ENCODE results near the gene RGSL1.

Gene RGSL1

GRCh38 chr1:182493063-182493462, 43.1 kb downstream of the RGSL1 start:
- H3K4me2 ChIP-seq (ENCODE audit: low read length) = no peak overlapping the region
- H4K8ac ChIP-seq (ENCODE audit: low read depth, low read length) = no peak overlapping the region
- H2BK5ac ChIP-seq (ENCODE audit: low read length) = no peak overlapping the region
- H2BK120ac ChIP-seq (ENCODE audit: low read depth, low read length) = no peak overlapping the region
- DNase-seq = no peak
- no peak overlapping the region for H2AK5ac ChIP-seq (ENCODE audit: low read length)
- WGBS (ENCODE audit: extremely low coverage, insufficient coverage, low lambda C conversion rate) = no CpG with 5 or more reads among the region's 2 CpGs
- H3K9ac ChIP-seq (ENCODE audit: low read length) = no peak overlapping the region
- no peaks in the 10 kb centered on the region for H3K4me1 ChIP-seq (ENCODE audit: control insufficient read depth, low read depth, low read length)
- H3K23ac ChIP-seq (ENCODE audit: low read length) = no peak overlapping the region
- no peaks in the 10 kb centered on the region for H3K79me2 ChIP-seq (ENCODE audit: control insufficient read depth, insufficient read depth, low read length)
- no peak overlapping the region for H3K4ac ChIP-seq (ENCODE audit: low read depth, low read length)
- H3K27me3 ChIP-seq (ENCODE audit: insufficient read depth, low read length, poor library complexity) = no peaks in the 10 kb centered on the region
- no peak overlapping the region for H3K27ac ChIP-seq (ENCODE audit: low read depth, low read length)
- H3K79me1 ChIP-seq (ENCODE audit: low read length) = no peaks in the 10 kb centered on the region
- H2BK15ac ChIP-seq (replicated peaks; ENCODE audit: low read depth) = no peak overlapping the region
- no peak overlapping the region for H3K56ac ChIP-seq (ENCODE audit: low read length)
- no peak overlapping the region for H3K4me3 ChIP-seq (ENCODE audit: low read length)
- H4K5ac ChIP-seq (ENCODE audit: low read length) = no peak overlapping the region
- no peak overlapping the region for H3K18ac ChIP-seq (ENCODE audit: low read length)
- no peaks in the 10 kb centered on the region for H3K36me3 ChIP-seq (ENCODE audit: control insufficient read depth, insufficient read depth, low read length)

- no peak overlapping the region for H3K4me2 ChIP-seq (ENCODE audit: low read length)
- H3K56ac ChIP-seq (ENCODE audit: low read length) = no peak overlapping the region
- H4K8ac ChIP-seq (ENCODE audit: low read depth, low read length) = no peak overlapping the region
- H2BK5ac ChIP-seq (ENCODE audit: low read length) = no peak overlapping the region
- no peak overlapping the region for H3K4ac ChIP-seq (ENCODE audit: low read depth, low read length)
- DNase-seq = no peak
- no peak overlapping the region for H3K18ac ChIP-seq (ENCODE audit: low read length)
- no peaks in the 10 kb centered on the region for H3K79me2 ChIP-seq (ENCODE audit: control insufficient read depth, insufficient read depth, low read length)
- no peak overlapping the region for H2AK5ac ChIP-seq (ENCODE audit: low read length)
- no peak overlapping the region for H3K23ac ChIP-seq (ENCODE audit: low read length)
- H3K9ac ChIP-seq (ENCODE audit: low read length) = no peak overlapping the region
- no peaks in the 10 kb centered on the region for H3K27me3 ChIP-seq (ENCODE audit: insufficient read depth, low read length, poor library complexity)
- H3K4me1 ChIP-seq (ENCODE audit: control insufficient read depth, low read depth, low read length) = no peaks in the 10 kb centered on the region
- H3K27ac ChIP-seq (ENCODE audit: low read depth, low read length) = no peak overlapping the region
- H3K36me3 ChIP-seq (ENCODE audit: control insufficient read depth, insufficient read depth, low read length) = no peaks in the 10 kb centered on the region
- no peak overlapping the region for H3K4me3 ChIP-seq (ENCODE audit: low read length)
- H2BK15ac ChIP-seq (replicated peaks; ENCODE audit: low read depth) = no peak overlapping the region
- H4K5ac ChIP-seq (ENCODE audit: low read length) = no peak overlapping the region
- H2BK120ac ChIP-seq (ENCODE audit: low read depth, low read length) = no peak overlapping the region
- no peaks in the 10 kb centered on the region for H3K79me1 ChIP-seq (ENCODE audit: low read length)
Observed at GRCh38 chr1:182495002-182495401, 45.1 kb downstream of the RGSL1 start.

GRCh38 chr1:182495693-182496092, 45.7 kb downstream of the RGSL1 start:
- H3K4ac ChIP-seq (ENCODE audit: low read depth, low read length) = no peak overlapping the region
- no peak overlapping the region for H3K56ac ChIP-seq (ENCODE audit: low read length)
- no peak overlapping the region for H3K4me2 ChIP-seq (ENCODE audit: low read length)
- H2BK5ac ChIP-seq (ENCODE audit: low read length) = no peak overlapping the region
- H3K23ac ChIP-seq (ENCODE audit: low read length) = no peak overlapping the region
- no peaks in the 10 kb centered on the region for H3K4me1 ChIP-seq (ENCODE audit: control insufficient read depth, low read depth, low read length)
- H3K79me1 ChIP-seq (ENCODE audit: low read length) = no peaks in the 10 kb centered on the region
- H3K4me3 ChIP-seq (ENCODE audit: low read length) = no peak overlapping the region
- DNase-seq = no peak
- no peak overlapping the region for H4K8ac ChIP-seq (ENCODE audit: low read depth, low read length)
- no peak overlapping the region for H2AK5ac ChIP-seq (ENCODE audit: low read length)
- H3K9ac ChIP-seq (ENCODE audit: low read length) = no peak overlapping the region
- H3K79me2 ChIP-seq (ENCODE audit: control insufficient read depth, insufficient read depth, low read length) = no peaks in the 10 kb centered on the region
- no peak overlapping the region for H2BK120ac ChIP-seq (ENCODE audit: low read depth, low read length)
- no peak overlapping the region for H3K18ac ChIP-seq (ENCODE audit: low read length)
- no peak overlapping the region for H4K5ac ChIP-seq (ENCODE audit: low read length)
- H3K27ac ChIP-seq (ENCODE audit: low read depth, low read length) = no peak overlapping the region
- no peak overlapping the region for H2BK15ac ChIP-seq (replicated peaks; ENCODE audit: low read depth)
- no peaks in the 10 kb centered on the region for H3K27me3 ChIP-seq (ENCODE audit: insufficient read depth, low read length, poor library complexity)
- H3K36me3 ChIP-seq (ENCODE audit: control insufficient read depth, insufficient read depth, low read length) = no peaks in the 10 kb centered on the region

- Histone ChIP-seq H3K4ac (ENCODE audit: low read depth, low read length) (no peak overlapping the region), H3K4me2 (ENCODE audit: low read length) (no peak overlapping the region), H2AK5ac (ENCODE audit: low read length) (no peak overlapping the region), H3K36me3 (ENCODE audit: control insufficient read depth, insufficient read depth, low read length) (no peaks in the 10 kb centered on the region), H3K4me3 (ENCODE audit: low read length) (no peak overlapping the region), H3K56ac (ENCODE audit: low read length) (no peak overlapping the region), H3K27ac (ENCODE audit: low read depth, low read length) (no peak overlapping the region), H2BK120ac (ENCODE audit: low read depth, low read length) (no peak overlapping the region), H3K79me1 (ENCODE audit: low read length) (no peaks in the 10 kb centered on the region), H3K23ac (ENCODE audit: low read length) (no peak overlapping the region), H3K18ac (ENCODE audit: low read length) (no peak overlapping the region), H3K9ac (ENCODE audit: low read length) (no peak overlapping the region), H3K4me1 (ENCODE audit: control insufficient read depth, low read depth, low read length) (no peaks in the 10 kb centered on the region), H2BK5ac (ENCODE audit: low read length) (no peak overlapping the region), H4K5ac (ENCODE audit: low read length) (no peak overlapping the region), H4K8ac (ENCODE audit: low read depth, low read length) (no peak overlapping the region), H3K27me3 (ENCODE audit: insufficient read depth, low read length, poor library complexity) (no peaks in the 10 kb centered on the region), H3K79me2 (ENCODE audit: control insufficient read depth, insufficient read depth, low read length) (no peaks in the 10 kb centered on the region), H2BK15ac (replicated peaks; ENCODE audit: low read depth) (no peak overlapping the region)
- no peak for DNase-seq
- WGBS (ENCODE audit: extremely low coverage, insufficient coverage, low lambda C conversion rate) = no CpG with 5 or more reads among the region's 3 CpGs
Observed at GRCh38 chr1:182507685-182508084, 57.7 kb downstream of the RGSL1 start.

- no peak overlapping the region for H3K23ac ChIP-seq (ENCODE audit: low read length)
- H2AK5ac ChIP-seq (ENCODE audit: low read length) = no peak overlapping the region
- no peak overlapping the region for H3K27ac ChIP-seq (ENCODE audit: low read depth, low read length)
- H2BK120ac ChIP-seq (ENCODE audit: low read depth, low read length) = no peak overlapping the region
- DNase-seq = no peak
- H3K4ac ChIP-seq (ENCODE audit: low read depth, low read length) = no peak overlapping the region
- H4K8ac ChIP-seq (ENCODE audit: low read depth, low read length) = no peak overlapping the region
- H2BK15ac ChIP-seq (replicated peaks; ENCODE audit: low read depth) = no peak overlapping the region
- H3K18ac ChIP-seq (ENCODE audit: low read length) = no peak overlapping the region
- no peak overlapping the region for H3K4me3 ChIP-seq (ENCODE audit: low read length)
- no CpG with 5 or more reads among the region's 17 CpGs for WGBS (ENCODE audit: extremely low coverage, insufficient coverage, low lambda C conversion rate)
- no peak overlapping the region for H3K56ac ChIP-seq (ENCODE audit: low read length)
- no peaks in the 10 kb centered on the region for H3K79me2 ChIP-seq (ENCODE audit: control insufficient read depth, insufficient read depth, low read length)
- no peak overlapping the region for H2BK5ac ChIP-seq (ENCODE audit: low read length)
- H3K79me1 ChIP-seq (ENCODE audit: low read length) = no peaks in the 10 kb centered on the region
- no peaks in the 10 kb centered on the region for H3K4me1 ChIP-seq (ENCODE audit: control insufficient read depth, low read depth, low read length)
- H3K9ac ChIP-seq (ENCODE audit: low read length) = no peak overlapping the region
- H3K36me3 ChIP-seq (ENCODE audit: control insufficient read depth, insufficient read depth, low read length) = no peaks in the 10 kb centered on the region
- no peak overlapping the region for H3K4me2 ChIP-seq (ENCODE audit: low read length)
- no peak overlapping the region for H4K5ac ChIP-seq (ENCODE audit: low read length)
- H3K27me3 ChIP-seq (ENCODE audit: insufficient read depth, low read length, poor library complexity) = no peaks in the 10 kb centered on the region
Observed at GRCh38 chr1:182515556-182515955, 65.6 kb downstream of the RGSL1 start.

- no peak overlapping the region for H3K4me3 ChIP-seq (ENCODE audit: low read length)
- H3K18ac ChIP-seq (ENCODE audit: low read length) = no peak overlapping the region
- H4K8ac ChIP-seq (ENCODE audit: low read depth, low read length) = no peak overlapping the region
- no peak overlapping the region for H3K23ac ChIP-seq (ENCODE audit: low read length)
- no peak overlapping the region for H3K27ac ChIP-seq (ENCODE audit: low read depth, low read length)
- H3K4me2 ChIP-seq (ENCODE audit: low read length) = no peak overlapping the region
- no peaks in the 10 kb centered on the region for H3K79me1 ChIP-seq (ENCODE audit: low read length)
- no peak overlapping the region for H2BK5ac ChIP-seq (ENCODE audit: low read length)
- H2BK120ac ChIP-seq (ENCODE audit: low read depth, low read length) = no peak overlapping the region
- H3K56ac ChIP-seq (ENCODE audit: low read length) = no peak overlapping the region
- H3K4me1 ChIP-seq (ENCODE audit: control insufficient read depth, low read depth, low read length) = no peaks in the 10 kb centered on the region
- H3K79me2 ChIP-seq (ENCODE audit: control insufficient read depth, insufficient read depth, low read length) = no peaks in the 10 kb centered on the region
- H3K36me3 ChIP-seq (ENCODE audit: control insufficient read depth, insufficient read depth, low read length) = no peaks in the 10 kb centered on the region
- no peak overlapping the region for H3K9ac ChIP-seq (ENCODE audit: low read length)
- no peak overlapping the region for H3K4ac ChIP-seq (ENCODE audit: low read depth, low read length)
- DNase-seq = no peak
- no peak overlapping the region for H4K5ac ChIP-seq (ENCODE audit: low read length)
- H3K27me3 ChIP-seq (ENCODE audit: insufficient read depth, low read length, poor library complexity) = no peaks in the 10 kb centered on the region
- no peak overlapping the region for H2BK15ac ChIP-seq (replicated peaks; ENCODE audit: low read depth)
- H2AK5ac ChIP-seq (ENCODE audit: low read length) = no peak overlapping the region
Observed at GRCh38 chr1:182520736-182521135, 70.8 kb downstream of the RGSL1 start.
